Astrocyte of the hippocampus (primary cell): Measurements from ENCODE around the gene ZNF726.
A peak's percentile ranks its signal among the peaks of the same experiment; 100 is the strongest.
"Not testable (repeated sequence)": the region's sequence is repeated elsewhere in the genome, so short reads cannot be mapped to it uniquely, and the experiment has no call there.

Experiments used
- DNase-seq: peaks from one replicate; pipeline ENCODE4 v3.0.0; 2011; ENCODE audit warnings: low read depth, low spot score

ZNF726 gene

DNA sequence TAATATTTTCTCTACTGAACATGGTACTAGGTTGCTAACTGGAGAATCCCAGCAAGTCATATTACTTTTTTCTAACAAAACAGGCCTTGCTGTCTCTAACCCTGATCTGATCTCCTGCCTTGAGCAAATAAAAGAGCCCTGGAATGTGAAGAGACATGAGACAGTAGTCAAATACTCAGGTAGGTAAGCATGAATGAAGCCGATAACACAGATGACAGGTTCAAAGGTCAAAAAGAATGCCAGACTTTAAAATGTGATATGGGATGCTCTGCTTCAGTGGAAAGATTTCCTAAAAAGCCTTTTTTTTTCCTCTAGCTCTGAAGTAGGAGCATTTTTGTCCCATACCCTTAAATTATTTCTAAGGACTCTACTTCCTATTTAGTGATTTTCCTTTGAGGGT is 28.7 kb downstream of the ZNF726 start:
- DNase-seq: no peak

DNA sequence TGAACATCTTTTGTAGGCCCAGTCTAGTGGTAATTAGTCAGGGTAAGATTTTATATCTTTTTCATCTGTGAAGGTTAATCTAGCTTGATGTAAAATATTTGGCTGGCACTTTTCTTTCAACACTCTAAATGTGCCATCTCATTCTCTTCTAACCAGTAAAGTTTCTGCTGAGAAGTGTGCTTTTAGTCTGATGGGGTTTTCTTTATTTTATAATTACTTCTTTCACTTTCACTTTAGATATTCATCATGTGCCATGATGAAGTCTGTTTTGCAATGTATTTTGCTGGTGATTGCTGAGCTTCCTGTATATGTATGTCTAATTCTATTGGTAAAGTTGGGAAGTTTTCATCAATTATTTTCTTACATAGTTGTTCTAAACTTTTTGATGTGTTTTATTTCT is 31.9 kb downstream of the ZNF726 start:
- DNase-seq: no peak

DNA sequence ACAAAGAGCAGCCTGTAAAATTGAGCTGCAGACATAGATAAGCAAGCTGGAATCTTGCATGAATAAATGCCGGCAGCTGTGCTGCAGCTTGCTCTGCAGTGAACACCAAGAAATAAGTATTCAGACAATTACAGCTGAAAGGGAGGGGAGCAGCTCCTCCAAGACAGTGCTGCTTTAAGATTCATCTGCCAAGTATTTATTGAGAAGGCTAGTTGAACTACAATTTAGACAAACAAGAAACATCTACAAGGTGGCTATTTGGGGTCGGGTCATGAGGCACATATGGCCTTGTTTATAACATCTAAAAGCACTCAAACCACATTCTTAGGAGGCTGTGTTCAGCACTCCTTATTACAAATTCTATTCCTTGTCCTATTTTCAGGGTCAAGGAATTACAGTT is 34.9 kb downstream of the ZNF726 start:
- DNase-seq: no peak

DNA sequence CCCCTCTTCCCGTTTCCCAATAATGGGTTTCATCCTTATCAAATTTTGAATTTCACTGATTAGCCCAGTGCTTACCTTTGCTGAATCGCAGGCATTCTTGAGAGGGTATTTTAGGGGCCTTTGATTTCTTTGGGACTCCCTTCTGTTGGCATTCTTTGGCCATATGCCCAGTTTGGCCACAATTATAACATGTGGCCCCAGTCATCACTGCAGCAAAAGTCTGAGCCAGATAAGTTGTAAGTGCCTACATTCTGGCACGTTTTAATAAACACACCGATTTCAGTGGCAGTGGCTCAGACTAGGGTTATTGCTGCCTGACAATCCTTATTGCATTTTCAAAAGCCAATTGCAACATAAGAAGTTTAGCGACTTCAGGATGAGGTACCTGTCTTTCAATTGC is 41.4 kb downstream of the ZNF726 start:
- peak; percentile 19 for DNase-seq

DNA sequence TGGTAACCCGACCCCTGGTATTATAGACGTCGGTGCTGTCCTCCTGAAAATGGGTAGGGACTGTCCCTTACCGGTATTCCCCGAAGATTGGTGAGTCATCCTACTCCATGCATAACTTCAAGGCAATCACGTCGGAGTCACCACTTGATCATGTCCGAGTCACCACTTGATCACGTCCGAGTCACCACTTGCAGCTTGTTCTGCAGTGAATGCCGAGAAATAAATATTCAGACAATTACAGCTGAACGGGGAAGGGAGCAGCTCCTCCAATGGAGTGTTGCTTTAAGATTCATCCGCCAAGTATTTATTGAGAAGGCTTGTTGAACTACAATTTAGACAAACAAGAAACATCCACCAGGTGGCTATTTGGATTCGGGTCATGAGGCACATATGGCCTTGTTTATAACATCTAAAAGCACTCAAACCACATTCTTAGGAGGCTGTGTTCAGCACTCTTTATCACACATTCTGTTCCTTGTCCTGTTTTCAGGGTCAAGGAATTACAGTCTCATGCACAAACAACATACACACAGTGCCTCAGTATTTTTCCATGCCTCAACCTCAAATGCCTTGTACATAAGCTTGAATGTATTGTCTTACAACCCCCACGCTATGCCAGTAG is 43.1 kb downstream of the ZNF726 start:
- DNase-seq: peak; percentile 73

DNA sequence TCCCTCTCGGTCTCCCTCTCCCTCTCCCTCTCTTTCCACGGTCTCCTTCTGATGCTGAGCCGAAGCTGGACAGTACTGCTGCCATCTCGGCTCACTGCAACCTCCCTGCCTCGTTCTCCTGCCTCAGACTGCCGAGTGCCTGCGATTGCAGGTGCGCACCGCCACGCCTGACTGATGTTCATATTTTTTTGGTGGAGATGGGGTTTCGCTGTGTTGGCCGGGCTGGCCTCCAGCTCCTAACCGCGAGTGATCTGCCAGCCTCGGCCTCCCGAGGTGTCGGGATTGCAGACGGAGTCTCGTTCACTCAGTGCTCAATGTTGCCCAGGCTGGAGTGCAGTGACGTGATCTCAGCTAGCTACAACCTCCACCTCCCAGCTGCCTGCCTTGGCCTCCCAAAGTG is 48.7 kb downstream of the ZNF726 start:
- DNase-seq: not testable (repeated sequence)

DNA sequence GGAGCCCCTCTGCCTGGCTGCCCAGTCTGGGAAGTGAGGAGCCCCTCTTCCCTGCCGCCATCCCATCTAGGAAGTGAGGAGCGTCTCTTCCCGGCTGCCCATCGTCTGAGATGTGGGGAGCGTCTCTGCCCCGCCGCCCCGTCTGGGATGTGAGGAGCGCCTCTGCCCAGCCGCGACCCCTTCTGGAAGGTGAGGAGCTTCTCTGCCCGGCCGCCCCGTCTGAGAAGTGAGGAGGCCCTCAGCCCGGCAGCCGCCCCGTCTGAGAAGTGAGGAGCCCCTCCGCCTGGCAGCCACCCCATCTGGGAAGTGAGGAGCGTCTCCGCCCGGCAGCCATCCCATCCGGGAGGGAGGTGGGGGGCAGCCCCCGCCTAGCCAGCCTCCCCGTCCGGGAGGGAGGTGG is 49.2 kb downstream of the ZNF726 start:
- DNase-seq: not testable (repeated sequence)

DNA sequence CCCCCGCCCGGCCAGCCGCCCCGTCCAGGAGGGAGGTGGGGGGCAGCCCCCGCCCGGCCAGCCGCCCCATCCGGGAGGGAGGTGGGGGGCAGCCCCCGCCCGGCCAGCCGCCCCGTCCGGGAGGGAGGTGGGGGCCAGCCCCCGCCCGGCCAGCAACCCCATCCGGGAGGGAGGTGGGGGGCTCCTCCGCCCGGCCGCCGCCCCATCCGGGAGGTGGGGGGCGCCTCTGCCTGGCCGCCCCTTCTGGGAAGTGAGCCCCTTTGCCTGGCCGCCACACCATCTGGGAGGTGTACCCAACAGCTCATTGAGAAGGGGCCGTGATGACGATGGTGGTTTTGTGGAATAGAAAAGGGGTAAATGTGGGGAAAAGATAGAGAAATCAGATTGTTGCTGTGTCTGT is 49.6 kb downstream of the ZNF726 start:
- not testable (repeated sequence) for DNase-seq

DNA sequence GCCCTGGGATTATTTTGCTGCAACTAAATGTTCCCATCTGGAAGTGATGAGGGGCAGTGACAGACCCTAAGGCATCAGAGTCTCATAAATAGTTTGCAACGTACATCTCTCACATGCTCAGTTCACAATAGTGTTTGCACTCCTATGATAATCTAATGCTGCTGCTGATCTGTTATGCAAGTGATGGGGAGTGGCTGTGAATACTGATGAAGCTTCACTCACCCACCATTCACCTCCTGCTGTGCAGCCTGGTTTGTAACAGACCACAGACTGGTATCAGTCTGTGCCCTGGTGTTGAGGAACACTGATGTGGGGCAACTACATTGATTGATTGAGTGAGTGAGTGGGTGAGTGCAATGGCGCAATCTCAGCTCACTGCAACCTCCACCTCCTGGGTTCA is 54.9 kb downstream of the ZNF726 start:
- DNase-seq: no peak

DNA sequence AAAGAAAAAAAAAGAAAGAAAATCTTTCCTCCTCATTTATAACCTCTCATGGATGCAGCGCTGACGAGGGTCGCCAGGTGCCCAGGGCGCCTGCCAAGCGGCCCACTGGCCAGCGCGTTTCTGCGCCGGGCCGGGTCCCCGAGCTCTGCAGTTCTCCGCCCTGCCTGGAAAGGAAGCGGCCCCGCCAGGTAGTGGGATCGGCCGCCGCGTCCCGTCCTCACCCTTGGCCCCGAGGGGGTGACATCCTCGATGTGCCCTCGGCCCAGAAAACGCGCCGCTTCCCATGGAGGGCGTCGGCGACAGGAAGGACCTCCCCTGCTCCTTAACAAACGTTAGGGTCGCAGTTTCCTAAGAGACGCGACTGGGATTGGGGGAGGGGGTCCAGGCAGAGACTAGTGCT is 56.9 kb downstream of the ZNF726 start:
- DNase-seq: peak; percentile 1

DNA sequence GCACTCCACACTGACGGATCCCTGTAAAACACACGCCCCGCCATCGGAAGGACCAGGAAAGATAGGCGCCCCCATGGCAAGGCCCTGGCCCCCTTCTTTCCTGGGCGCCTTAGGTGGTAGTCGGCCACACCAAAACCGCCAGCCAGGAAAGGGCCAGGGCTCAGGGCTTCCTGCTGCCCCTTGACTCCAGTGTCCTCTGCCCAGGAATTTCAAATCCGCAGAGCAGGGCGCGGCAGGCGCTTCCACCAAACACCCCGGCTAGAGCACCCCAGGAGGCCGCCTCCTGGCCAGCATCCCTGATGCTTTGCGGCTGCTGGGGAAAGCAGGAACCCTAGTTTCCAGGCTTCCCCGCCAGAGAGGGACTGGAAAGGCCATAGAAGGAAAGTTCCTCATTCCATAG is 57.5 kb downstream of the ZNF726 start:
- no peak for DNase-seq

DNA sequence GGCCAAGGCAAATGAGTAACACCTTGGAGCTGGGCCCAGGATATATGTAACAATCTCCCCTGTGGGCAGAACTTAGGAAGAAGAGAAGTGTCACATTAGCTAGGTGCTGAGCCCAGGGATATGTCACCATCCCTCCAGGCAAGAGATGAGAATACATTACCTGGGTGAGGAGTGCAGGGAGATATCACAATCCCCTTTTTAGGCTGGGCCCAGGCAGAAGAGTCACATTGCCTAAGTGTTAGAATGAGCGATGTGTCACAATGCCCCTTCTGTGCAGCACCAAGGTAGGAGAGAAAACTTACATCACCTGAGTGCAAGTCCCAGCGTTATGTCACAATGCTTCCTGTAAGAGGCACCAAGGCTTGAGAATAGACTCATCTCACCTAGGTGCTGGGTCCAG is 60.3 kb downstream of the ZNF726 start:
- DNase-seq: no peak

DNA sequence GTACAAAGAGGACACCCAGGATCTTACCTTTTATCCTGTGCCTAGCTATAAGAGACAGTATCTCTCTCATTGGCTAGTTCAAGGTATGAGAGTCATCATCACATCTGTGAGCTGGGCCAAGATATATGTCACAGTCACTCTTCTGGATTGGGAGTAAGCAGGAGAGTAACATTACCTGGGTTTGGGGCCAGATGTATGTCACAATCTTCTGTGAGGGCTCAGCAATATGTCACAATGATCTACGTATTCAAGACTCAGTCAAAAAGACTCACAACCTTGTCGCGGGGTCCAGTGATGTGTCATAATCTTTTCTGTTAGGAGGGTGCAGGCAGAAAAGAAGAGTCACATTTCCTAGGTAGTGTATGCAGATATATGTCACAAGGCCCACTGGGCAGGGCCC is 61.9 kb downstream of the ZNF726 start:
- DNase-seq: not testable (repeated sequence)

DNA sequence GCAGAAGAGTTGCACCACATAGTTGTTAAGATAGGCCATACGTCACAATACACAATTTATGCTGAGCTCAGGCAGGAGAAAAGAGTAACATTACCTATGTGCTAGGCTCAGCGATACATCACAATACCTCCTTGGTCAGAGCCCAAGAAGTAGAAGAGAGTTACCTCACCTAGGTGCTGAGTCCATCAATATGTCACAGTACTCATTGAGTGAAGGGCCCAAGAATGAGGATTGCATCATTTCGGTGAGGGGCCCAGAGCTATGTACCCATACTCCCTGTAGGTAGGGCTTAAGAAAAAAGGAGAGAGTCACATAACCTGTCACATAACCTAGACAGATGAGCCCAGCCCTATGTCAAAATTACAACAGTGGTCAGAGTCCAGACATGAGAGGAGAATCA is 62.6 kb downstream of the ZNF726 start:
- DNase-seq: not testable (repeated sequence)

DNA sequence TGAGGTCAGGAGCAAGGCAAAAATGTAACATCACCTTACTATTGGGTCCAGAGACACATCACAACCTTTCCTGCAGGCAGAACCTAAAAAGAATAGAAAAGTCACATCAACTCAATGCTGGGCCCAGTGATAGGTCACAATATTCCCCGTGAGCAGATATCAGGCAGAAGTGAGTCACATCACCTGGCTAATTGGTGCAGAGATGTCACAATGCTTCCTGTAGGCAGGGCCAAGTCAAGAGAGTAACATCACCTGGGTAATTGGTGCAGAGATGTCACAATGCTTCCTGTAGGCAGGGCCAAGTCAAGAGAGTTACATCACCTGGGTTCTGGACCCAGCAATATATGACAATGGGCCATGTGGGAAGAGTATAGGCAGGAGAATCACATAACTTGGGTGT is 63.4 kb downstream of the ZNF726 start:
- no peak for DNase-seq

DNA sequence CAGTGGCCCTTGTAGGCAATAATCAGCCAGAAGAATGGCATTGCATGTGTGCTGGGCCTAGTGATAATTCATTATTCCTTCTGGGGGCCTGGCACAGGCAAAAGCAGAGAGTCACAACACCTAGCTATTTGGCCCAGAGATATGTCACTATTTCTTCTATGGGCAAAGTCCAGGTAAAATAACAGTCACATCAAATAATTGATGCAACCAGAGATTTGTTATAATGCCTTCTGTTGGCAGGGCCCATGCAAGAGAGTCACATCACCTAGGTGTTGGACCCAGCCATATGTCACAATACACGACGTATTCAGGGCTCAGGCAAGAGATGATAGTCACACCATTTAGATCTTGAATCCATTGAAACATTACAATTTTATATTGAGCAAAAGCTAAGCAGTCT is 66.1 kb downstream of the ZNF726 start:
- no peak for DNase-seq

DNA sequence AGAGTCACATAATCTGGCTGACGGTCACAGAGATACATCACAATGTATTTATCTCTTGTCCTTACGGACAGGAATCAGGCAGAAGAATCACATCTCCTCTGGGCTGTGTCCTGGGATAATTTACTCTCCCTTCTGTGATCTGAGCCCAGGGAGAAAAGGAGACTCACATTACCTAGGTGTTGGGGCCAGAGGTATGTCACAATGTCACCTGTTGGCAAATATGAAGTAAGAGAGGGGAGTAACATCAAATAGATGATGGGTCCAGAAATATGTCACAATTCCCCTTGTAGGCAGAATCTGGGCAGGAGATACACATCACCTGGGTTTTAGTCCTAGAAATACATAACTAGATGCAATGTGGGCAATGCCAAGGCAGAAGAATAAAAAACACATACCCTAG is 67.2 kb downstream of the ZNF726 start:
- no peak for DNase-seq

DNA sequence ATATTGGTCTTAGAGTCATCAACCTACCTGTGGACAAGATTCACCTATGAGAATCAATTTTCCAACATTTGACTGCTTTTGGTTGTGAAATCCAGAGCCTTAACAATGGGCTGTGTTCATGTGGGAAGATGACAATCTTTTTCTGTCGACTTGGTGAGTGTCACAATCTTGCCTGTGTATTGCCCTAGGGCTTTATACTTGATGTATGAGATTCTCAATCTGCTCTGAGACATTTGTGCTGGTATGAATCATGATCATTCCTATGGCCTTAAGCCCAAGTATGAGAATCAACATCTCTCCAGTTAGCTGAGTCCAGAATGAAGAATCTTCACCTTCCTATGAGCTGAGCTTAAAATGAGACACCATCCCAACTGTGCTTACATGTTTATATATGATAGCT is 68.7 kb downstream of the ZNF726 start:
- DNase-seq: no peak
